ENCODE measurements around the gene ZFAND3. TPM values are rescaled to one million over a fixed set of nuclear protein-coding genes. Genes with fewer than 3 reads are reported as not detected.

The ZFAND3 gene
- polyA plus RNA-seq, 1 experiment: 15.5 TPM

DNA sequence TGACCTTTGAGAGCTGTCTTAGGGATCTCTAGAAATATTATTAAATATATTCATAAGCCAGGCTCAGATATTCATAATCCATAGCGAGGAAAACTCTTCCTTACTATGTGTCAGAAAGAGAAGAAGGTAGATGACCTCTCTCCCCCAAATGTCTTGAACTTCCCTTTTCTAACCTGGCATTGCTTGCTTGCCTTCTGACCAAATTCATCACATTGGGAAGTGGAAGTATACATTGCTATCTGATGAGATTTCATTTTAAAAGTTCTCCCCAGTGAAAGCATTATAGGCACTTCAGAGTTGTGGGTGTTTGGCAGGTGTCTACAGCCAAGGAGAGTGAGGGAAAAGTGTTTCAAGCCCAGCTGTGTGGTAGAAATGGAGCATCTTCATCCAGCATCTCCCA is 197.3 kb downstream of the ZFAND3 start:
- ChIA-PET POLR2A (no interaction called here), CTCF (interaction anchor here (1.2 to 2.2 kb wide), 3 partner anchors 226 to 477 kb away, joined by 3 to 8 read pairs (median 7); no protein-coding TSS in a partner anchor)
- no peaks in the 10 kb centered on the region for H3K27me3 ChIP-seq (ENCODE audit: control insufficient read depth, insufficient read depth, low read length)

DNA sequence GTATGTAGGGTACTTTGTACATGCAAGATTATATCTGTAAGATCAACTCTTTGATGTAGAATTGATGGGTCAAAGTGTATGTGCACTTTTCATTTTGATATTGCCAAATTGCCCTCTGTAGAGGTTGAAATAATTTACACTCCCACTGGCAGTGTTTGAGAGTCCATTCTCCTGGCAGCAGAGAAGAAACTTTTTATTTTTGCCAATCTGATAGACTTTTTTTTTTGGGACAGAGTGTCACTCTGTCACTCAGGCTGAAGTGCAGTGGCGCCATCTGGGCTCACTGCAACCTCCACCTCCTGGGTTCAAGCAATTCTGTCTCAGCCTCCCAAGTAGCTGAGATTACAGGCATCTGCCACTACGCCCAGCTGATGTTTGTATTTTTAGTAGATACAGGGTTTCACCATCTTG is 199.2 kb downstream of the ZFAND3 start:
- ChIA-PET POLR2A (no interaction called here), CTCF (no interaction called here)
- no peak for DNase-seq (ENCODE audit: low read depth, low spot score)

More for the DNA sequence above, 197.3 kb downstream of the ZFAND3 start:
- Histone ChIP-seq H3K9me3 (ENCODE audit: control insufficient read depth, insufficient read depth, low read length) (no peaks in the 10 kb centered on the region), H3K4me3 (ENCODE audit: low read depth, low read length) (no peak overlapping the region), H3K27ac (ENCODE audit: low read depth, low read length) (no peak overlapping the region)
- TF ChIP-seq, protein P1, sequence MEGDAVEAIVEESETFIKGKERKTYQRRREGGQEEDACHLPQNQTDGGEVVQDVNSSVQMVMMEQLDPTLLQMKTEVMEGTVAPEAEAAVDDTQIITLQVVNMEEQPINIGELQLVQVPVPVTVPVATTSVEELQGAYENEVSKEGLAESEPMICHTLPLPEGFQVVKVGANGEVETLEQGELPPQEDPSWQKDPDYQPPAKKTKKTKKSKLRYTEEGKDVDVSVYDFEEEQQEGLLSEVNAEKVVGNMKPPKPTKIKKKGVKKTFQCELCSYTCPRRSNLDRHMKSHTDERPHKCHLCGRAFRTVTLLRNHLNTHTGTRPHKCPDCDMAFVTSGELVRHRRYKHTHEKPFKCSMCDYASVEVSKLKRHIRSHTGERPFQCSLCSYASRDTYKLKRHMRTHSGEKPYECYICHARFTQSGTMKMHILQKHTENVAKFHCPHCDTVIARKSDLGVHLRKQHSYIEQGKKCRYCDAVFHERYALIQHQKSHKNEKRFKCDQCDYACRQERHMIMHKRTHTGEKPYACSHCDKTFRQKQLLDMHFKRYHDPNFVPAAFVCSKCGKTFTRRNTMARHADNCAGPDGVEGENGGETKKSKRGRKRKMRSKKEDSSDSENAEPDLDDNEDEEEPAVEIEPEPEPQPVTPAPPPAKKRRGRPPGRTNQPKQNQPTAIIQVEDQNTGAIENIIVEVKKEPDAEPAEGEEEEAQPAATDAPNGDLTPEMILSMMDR (IDR thresholded peaks at IDR 0.05; ENCODE audit: low read depth, low read length): no peak
- no peak for DNase-seq (ENCODE audit: low read depth, low spot score)

DNA sequence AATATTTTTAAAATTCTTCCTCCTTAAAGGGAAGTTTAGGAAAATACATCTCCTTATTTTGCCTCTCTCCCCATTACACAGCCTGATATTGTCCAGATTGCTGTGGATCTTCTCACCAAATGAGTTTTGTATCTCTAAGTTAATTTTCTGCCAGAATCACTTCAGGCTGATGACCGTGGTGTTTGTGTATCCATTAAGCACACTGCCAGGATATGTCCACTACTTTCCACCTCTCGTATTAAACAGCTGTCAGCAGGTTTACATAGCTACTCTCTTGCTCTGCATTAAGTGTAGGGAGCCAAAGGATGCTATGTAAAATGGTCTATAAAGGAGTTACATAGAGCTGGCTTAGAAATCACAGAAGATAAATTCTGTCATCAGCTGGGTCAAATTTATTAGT is 201.1 kb downstream of the ZFAND3 start:
- H3K4me3 ChIP-seq (ENCODE audit: low read depth, low read length): no peak overlapping the region
- no peak for DNase-seq (ENCODE audit: low read depth, low spot score)
- POLR2A ChIA-PET: no interaction called here
- no peaks in the 10 kb centered on the region for H3K27me3 ChIP-seq (ENCODE audit: control insufficient read depth, insufficient read depth, low read length)
- CTCF ChIA-PET: interaction anchor here (0.9 to 2.0 kb wide), 3 partner anchors 13 to 549 kb away, joined by 4 to 10 read pairs (median 8); no protein-coding TSS in a partner anchor
- no peak overlapping the region for H3K27ac ChIP-seq (ENCODE audit: low read depth, low read length)
- 0 out of 2 replicates have a peak, but pooled peaks cover 2% of the 10 kb centered on the region for H3K9me3 ChIP-seq (ENCODE audit: control insufficient read depth, insufficient read depth, low read length)
- TF ChIP-seq, protein P1 (IDR thresholded peaks at IDR 0.05; ENCODE audit: low read depth, low read length): no peak

More for the DNA sequence above, 199.2 kb downstream of the ZFAND3 start:
- Histone ChIP-seq H3K9me3 (ENCODE audit: control insufficient read depth, insufficient read depth, low read length) (no peaks in the 10 kb centered on the region), H3K27me3 (ENCODE audit: control insufficient read depth, insufficient read depth, low read length) (no peaks in the 10 kb centered on the region), H3K4me3 (ENCODE audit: low read depth, low read length) (no peak overlapping the region), H3K27ac (ENCODE audit: low read depth, low read length) (no peak overlapping the region)
- TF ChIP-seq, protein P1 (IDR thresholded peaks at IDR 0.05; ENCODE audit: low read depth, low read length): no peak

DNA sequence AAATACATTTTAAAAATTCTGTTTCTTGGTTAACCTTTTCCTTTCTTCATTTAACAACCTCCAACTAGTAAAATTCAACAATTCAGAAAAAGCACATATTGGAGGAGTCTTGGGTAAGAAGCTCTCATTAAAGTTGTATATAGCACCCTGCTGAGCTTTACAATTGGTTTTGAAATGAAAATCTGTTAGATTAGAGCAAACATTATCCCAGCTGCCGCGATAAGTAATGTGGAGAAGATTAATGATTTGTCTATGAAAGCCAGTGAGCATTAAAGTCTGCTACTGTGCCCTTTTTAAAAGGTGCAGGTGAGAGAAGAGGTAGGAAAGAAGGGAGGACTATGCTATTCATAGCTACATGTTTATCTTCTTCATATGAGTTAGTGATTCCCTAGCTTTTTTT is 201.5 kb downstream of the ZFAND3 start:
- POLR2A ChIA-PET: no interaction called here
- Histone ChIP-seq H3K9me3 (ENCODE audit: control insufficient read depth, insufficient read depth, low read length) (0 out of 2 replicates have a peak, but pooled peaks cover 2% of the 10 kb centered on the region), H3K27me3 (ENCODE audit: control insufficient read depth, insufficient read depth, low read length) (no peaks in the 10 kb centered on the region), H3K27ac (ENCODE audit: low read depth, low read length) (no peak overlapping the region), H3K4me3 (ENCODE audit: low read depth, low read length) (no peak overlapping the region)
- TF ChIP-seq, protein P1 (IDR thresholded peaks at IDR 0.05; ENCODE audit: low read depth, low read length): no peak
- no peak for DNase-seq (ENCODE audit: low read depth, low spot score)
- CTCF ChIA-PET: interaction anchor here (0.9 to 2.0 kb wide), 3 partner anchors 12 to 549 kb away, joined by 4 to 10 read pairs (median 8); no protein-coding TSS in a partner anchor

DNA sequence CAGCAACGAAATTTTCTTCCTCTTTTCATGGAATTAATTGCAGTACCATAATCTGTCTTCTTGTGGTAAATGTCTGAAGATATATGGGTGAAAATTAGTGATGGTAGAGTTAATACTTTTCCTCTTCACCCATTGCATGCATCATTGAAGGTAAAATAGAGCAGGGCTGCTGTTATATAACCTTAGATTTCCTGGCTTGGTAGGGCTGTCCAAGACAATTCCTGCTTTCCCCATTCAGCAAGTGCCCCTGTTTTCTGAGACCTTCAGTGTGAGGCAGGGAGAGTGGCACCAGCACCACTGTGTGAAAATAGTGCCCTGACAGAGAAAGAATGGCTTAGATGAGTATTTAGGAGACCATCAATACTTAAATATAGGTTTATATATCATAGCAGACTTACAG is 202.0 kb downstream of the ZFAND3 start:
- no peak overlapping the region for H3K27ac ChIP-seq (ENCODE audit: low read depth, low read length)
- no peak for DNase-seq (ENCODE audit: low read depth, low spot score)
- POLR2A ChIA-PET: no interaction called here
- no peaks in the 10 kb centered on the region for H3K27me3 ChIP-seq (ENCODE audit: control insufficient read depth, insufficient read depth, low read length)
- CTCF ChIA-PET: interaction anchor here (0.6 to 2.0 kb wide), 5 partner anchors 12 to 548 kb away, joined by 3 to 10 read pairs (median 4); no protein-coding TSS in a partner anchor
- H3K9me3 ChIP-seq (ENCODE audit: control insufficient read depth, insufficient read depth, low read length): 0 out of 2 replicates have a peak, but pooled peaks cover 2% of the 10 kb centered on the region
- TF ChIP-seq, protein P1 (IDR thresholded peaks at IDR 0.05; ENCODE audit: low read depth, low read length): no peak
- no peak overlapping the region for H3K4me3 ChIP-seq (ENCODE audit: low read depth, low read length)

Data from AG04450 (cell line).